ENCODE results near the gene GINM1.

The GINM1 gene

GRCh38 chr6:149600508-149600907 is 34.3 kb downstream of the GINM1 start:
- DNase-seq = no peak

- DNase-seq = no peak
Observed at GRCh38 chr6:149608381-149608982, 42.3 kb downstream of the GINM1 start.

DNA sequence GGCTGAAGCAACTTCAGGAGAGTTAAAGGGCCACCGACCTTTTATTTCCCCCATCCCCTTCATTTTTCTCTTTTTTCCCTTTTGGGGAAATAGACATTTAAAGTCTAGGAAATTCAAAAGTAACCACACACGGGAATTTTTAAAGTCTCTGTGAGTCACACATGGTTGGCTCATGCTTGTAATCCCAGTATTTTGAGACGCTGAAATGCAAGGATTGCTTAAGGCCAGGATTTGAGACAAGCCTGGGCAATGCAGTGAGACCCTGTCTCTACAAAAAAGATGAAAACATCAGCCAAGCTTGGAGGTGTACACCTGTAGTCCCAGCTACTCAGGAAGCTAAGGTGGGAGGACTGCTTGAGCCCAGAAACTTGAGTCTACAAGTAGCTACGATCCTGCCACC is 48.2 kb downstream of the GINM1 start:
- no peak for DNase-seq

DNA sequence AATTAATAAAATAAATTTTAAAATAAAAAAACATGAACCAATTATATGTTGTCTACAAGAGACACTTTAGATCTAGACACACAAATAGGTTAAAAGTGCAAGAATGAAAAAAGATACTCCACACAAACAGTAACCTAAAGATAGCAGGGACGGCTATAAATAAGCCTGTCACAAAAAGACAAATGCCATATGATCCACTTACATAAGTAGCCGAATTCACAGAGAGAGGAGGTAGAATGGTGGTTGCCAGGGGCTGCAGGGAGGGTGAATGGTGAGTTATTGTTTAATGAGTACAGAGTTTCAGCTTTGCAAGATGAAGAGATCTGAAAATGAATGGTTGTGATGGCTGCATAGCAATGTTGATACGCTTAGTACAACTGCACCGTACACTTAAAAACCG is 49.6 kb downstream of the GINM1 start:
- DNase-seq = no peak

- DNase-seq = no peak
Observed at GRCh38 chr6:149627672-149628071, 61.5 kb downstream of the GINM1 start.

DNA sequence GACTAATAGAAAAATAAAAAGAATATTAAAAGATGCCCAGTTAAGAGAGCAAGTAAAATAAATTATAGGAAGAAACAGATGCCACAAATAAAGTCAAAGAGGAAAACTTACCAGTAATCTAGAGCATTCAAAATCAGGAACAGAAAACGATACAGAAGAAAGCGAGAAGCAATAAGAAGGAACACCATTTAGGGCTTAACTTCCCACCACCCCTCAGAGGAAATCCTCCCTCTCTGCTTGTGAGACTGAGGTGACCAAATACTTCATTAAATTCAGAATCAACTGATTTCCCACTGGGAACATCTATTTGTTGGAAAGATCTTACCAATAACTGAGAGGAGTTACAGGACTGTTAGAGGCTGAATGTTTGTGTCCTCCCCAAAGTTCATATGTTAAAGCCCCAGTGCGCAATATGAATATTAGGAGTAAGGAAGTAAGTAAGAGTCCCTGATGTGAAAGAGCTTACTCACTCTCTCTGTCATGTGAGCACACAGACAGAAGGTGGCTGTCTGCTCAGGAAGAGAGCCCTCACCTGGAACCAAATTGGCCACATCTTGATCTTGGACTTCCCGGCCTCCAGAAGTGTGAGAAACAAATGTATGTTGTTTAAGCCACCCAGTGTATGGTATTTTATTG is 62.8 kb downstream of the GINM1 start:
- no peak for DNase-seq

DNA sequence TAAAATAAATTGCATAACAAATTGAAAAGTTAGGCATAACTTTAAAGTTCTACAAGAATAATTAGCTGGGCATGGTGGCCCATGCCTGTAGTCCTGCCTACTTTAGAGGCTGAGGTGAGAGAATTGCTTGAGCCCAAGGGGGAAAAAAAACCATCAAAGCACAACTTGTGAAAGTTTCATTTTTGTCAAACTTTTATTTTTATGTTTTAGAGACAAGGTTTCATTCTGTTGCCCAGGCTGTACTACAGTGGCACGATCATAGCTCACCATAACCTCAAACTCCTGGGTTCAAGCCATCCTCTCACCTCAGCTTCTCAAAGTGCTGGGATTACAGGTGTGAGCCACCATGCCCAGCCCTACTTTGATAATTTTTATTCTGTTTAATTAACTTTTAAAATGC is 68.1 kb downstream of the GINM1 start:
- DNase-seq = no peak

DNA sequence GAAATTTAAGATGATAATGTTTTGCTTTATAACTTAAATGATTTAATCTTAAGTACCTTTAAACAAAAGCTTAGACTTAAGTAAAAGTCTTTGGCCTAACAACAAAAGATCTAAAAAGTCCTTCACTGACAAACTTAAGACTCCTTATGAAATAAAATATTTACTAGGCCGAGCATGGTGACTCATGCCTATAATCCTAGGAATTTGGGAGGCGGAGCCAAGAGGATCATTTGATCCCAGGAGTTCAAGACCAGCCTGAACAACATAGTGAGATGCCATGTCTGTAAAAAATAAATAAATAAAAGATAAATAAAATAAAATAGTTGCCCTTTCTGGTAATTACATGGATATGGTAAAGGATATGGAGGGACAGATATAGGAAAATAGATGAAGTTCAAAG is 69.9 kb downstream of the GINM1 start:
- DNase-seq = no peak
